Loucy (cell line): ENCODE results near the gene MSL1.

Experiments
- CTCF ChIP-seq: fragments of 200-600 bp; sonication (generic); conservative IDR thresholded peaks from 2 replicates; pipeline ENCODE4 v1.5.1; 2014; ENCODE audit warnings: mild to moderate bottlenecking, antibody characterized with exemption, low read length
- EZH2phosphoT487 ChIP-seq: fragments of 200-600 bp; IDR thresholded peaks from 2 replicates; pipeline ENCODE4 v1.6.1; 2018; ENCODE audit warnings: antibody characterized with exemption, mild to moderate bottlenecking, moderate library complexity, borderline replicate concordance

- TF ChIP-seq CTCF = no peak
- no peak for TF ChIP-seq EZH2phosphoT487
Observed at GRCh38 chr17:40101367-40102210, 20.2 kb upstream of the MSL1 start.
